Endothelial cell of umbilical vein (primary cell): ENCODE results near the gene BCAS3. TPM values are rescaled to one million over a fixed set of nuclear protein-coding genes. Genes with fewer than 3 reads are reported as not detected.

Experiments used
- BruUV-seq: library from RNA; stranded (reverse); fragments of 400-500 nt; replicated peaks from 2 replicates; lab custom pipeline; 2021; lab: Mats Ljungman, UMichigan
- CTCF ChIA-PET: fragments of 300-600, 350-600 bp; sonication (Branson Sonifier 250); formaldehyde crosslinking; loops from one replicate; lab custom pipeline; 2021; ENCODE audit warnings: antibody characterized with exemption, inconsistent platforms; lab: Charles Lee
- POLR2A ChIA-PET: fragments of 300-600, 350-600 bp; sonication (Branson Sonifier 250); formaldehyde crosslinking; loops from one replicate; lab custom pipeline; 2021; ENCODE audit warnings: antibody characterized with exemption, inconsistent platforms; lab: Charles Lee
- DNase-seq: peaks from one replicate; pipeline ENCODE4 v3.0.0-alpha.2; 2011; ENCODE audit warnings: low read depth, low spot score
- FAIRE-seq: peaks from 2 replicates; lab custom pipeline; 2011; peaks lifted over from hg19 to GRCh38; lab: Jason Lieb, UNC
- H2AFZ ChIP-seq: 2 replicates; pipeline ENCODE4 v1.6.0; 2012; ENCODE audit warnings: low read depth, low read length, control low read depth, inconsistent platforms
- H3K27ac ChIP-seq: 2 replicates; pipeline ENCODE4 v1.5.1; 2011; ENCODE audit warnings: low read depth, mild to moderate bottlenecking, control low read depth, low read length, moderate library complexity; ENCODE audit not compliant: insufficient read depth
- H3K27me3 ChIP-seq, 2 experiments: 2 replicates each; pipeline versions ENCODE4 v1.6.0 to v1.6.1; 2011; ENCODE audit warnings: low read length in 2 of 2, mixed read lengths in 1 of 2; ENCODE audit not compliant: control insufficient read depth in 2 of 2, insufficient read depth in 2 of 2
- H3K36me3 ChIP-seq, 2 experiments: 2 replicates in 1 of 2; 3 replicates in 1 of 2; pipeline ENCODE4 v1.5.1; 2011; ENCODE audit warnings: low read length in 2 of 2, mild to moderate bottlenecking in 1 of 2, moderate library complexity in 1 of 2; ENCODE audit not compliant: control insufficient read depth in 2 of 2, insufficient read depth in 2 of 2; ENCODE audit errors: extremely low read depth in 1 of 2
- H3K4me1 ChIP-seq: 3 replicates; pipeline ENCODE4 v1.5.1; 2011; ENCODE audit warnings: mild to moderate bottlenecking, low read length; ENCODE audit not compliant: control insufficient read depth, insufficient read depth; ENCODE audit errors: extremely low read depth
- H3K4me2 ChIP-seq: 2 replicates; pipeline ENCODE4 v1.6.1; 2011; ENCODE audit warnings: low read length, control low read depth, mixed read lengths; ENCODE audit not compliant: insufficient read depth
- H3K4me3 ChIP-seq, 3 experiments: fragments of 200-600 bp in 1 of 3; sonication (generic), shearing (Covaris generic) in 1 of 3; replicated peaks in 1 of 3; 2 replicates each; pipeline ENCODE4 v1.5.1; 2011 to 2016; ENCODE audit warnings: control low read depth in 3 of 3, low read length in 3 of 3, mild to moderate bottlenecking in 2 of 3, inconsistent platforms in 1 of 3, low read depth in 1 of 3, moderate library complexity in 1 of 3; ENCODE audit not compliant: insufficient read depth in 1 of 3
- H3K79me2 ChIP-seq: 2 replicates; pipeline ENCODE4 v1.6.0; 2012; ENCODE audit warnings: low read length, inconsistent platforms; ENCODE audit not compliant: control insufficient read depth, insufficient read depth
- H3K9ac ChIP-seq: replicated peaks from 2 replicates; pipeline ENCODE3; 2011; ENCODE audit warnings: low read length, control low read depth; ENCODE audit not compliant: insufficient read depth; ENCODE audit errors: extremely low read depth
- H3K9me1 ChIP-seq: replicated peaks from 3 replicates; pipeline ENCODE4 v1.6.0; 2011; ENCODE audit warnings: mild to moderate bottlenecking, low read length; ENCODE audit not compliant: control insufficient read depth, insufficient read depth; ENCODE audit errors: extremely low read depth
- H3K9me3 ChIP-seq: replicated peaks from 2 replicates; pipeline ENCODE4 v1.5.1; 2012; ENCODE audit warnings: low read length, inconsistent platforms; ENCODE audit not compliant: control insufficient read depth, insufficient read depth
- H4K20me1 ChIP-seq: replicated peaks from 2 replicates; pipeline ENCODE3; 2011; ENCODE audit warnings: mild to moderate bottlenecking, low read length; ENCODE audit not compliant: control insufficient read depth, insufficient read depth; ENCODE audit errors: extremely low read depth
- EZH2 ChIP-seq: IDR thresholded peaks from 2 replicates; pipeline ENCODE4 v1.6.1; 2012; ENCODE audit warnings: borderline replicate concordance, low read depth, mild to moderate bottlenecking, moderate library complexity, low read length, inconsistent platforms; ENCODE audit not compliant: severe bottlenecking
- FOS ChIP-seq: IDR thresholded peaks from 2 replicates; pipeline ENCODE4 v1.6.1; 2011; ENCODE audit warnings: mild to moderate bottlenecking, low read length, moderate library complexity, borderline replicate concordance; ENCODE audit not compliant: insufficient read depth
- GATA2 ChIP-seq: IDR thresholded peaks from 2 replicates; pipeline ENCODE4 v1.7.0; 2011; ENCODE audit warnings: low read depth, mild to moderate bottlenecking, moderate library complexity, mixed read lengths, low read length; ENCODE audit not compliant: insufficient read length, insufficient read depth
- JUN ChIP-seq: IDR thresholded peaks from 2 replicates; pipeline ENCODE4 v1.6.1; 2011; ENCODE audit warnings: borderline replicate concordance, low read depth; ENCODE audit not compliant: insufficient read length, insufficient read depth
- MYC ChIP-seq: IDR thresholded peaks from one replicate; pipeline ENCODE4 v1.6.1; 2011; ENCODE audit warnings: mild to moderate bottlenecking, low read depth, low read length
- POLR2A ChIP-seq: IDR thresholded peaks from 2 replicates; pipeline ENCODE4 v1.6.1; 2012; ENCODE audit warnings: low read depth, mild to moderate bottlenecking, control low read depth, low read length
- POLR2AphosphoS5 ChIP-seq: IDR thresholded peaks from 2 replicates; pipeline ENCODE4 v1.6.1; 2012; ENCODE audit warnings: low read depth, mild to moderate bottlenecking, control low read depth, low read length, moderate library complexity; ENCODE audit not compliant: insufficient read depth
- dilution Hi-C: fragments of 300-500 bp; cut with MboI; formaldehyde crosslinking; loops from one replicate; pipeline ENCODE4 v1.15.0; 2019; ENCODE audit warnings: low sequenced_read_pairs; ENCODE audit not compliant: extremely low pct_ligation_motif_present
- intact Hi-C: fragments of 100-400 bp; cut with micrococcal nuclease; formaldehyde crosslinking; loops from one replicate; pipeline ENCODE4 v1.10.0; 2022
- polyA plus RNA-seq, 4 experiments: library from polyadenylated mRNA; depleted of rRNA in 3 of 4; stranded (reverse) in 3 of 4; unstranded in 1 of 4; fragments of >200 nt; gene quantifications; 2 replicates each; pipeline versions ENCODE4 v1.2.1 to v1.2.3, GENCODE V29; 2011 to 2012; ENCODE audit warnings: missing spikeins in 1 of 4
- total RNA-seq: library from RNA; stranded (reverse); gene quantifications from 2 replicates; pipeline ENCODE4 v1.2.3, GENCODE V29; 2021
- TF ChIP-seq, protein P1 (sequence below), 2 donors: IDR thresholded peaks; 1 replicate in 1 of 2; 2 replicates in 1 of 2; pipeline ENCODE4 v1.5.1; 2011; ENCODE audit warnings: low read length in 2 of 2, mild to moderate bottlenecking in 2 of 2, moderate library complexity in 2 of 2, control low read depth in 1 of 2, inconsistent platforms in 1 of 2, low read depth in 1 of 2; ENCODE audit not compliant: insufficient read depth in 1 of 2; ENCODE audit errors: extremely low read depth in 1 of 2
- TF ChIP-seq, protein P2 (sequence below): IDR thresholded peaks from 2 replicates; pipeline ENCODE4 v1.6.1; 2011; ENCODE audit not compliant: insufficient read depth, insufficient read length

Gene BCAS3
- total and polyA plus RNA-seq, 2 donors (not counting 3 experiments of a cell fraction or from before 2014, with no cell fraction given), result 8.2 to 16.0 TPM

DNA sequence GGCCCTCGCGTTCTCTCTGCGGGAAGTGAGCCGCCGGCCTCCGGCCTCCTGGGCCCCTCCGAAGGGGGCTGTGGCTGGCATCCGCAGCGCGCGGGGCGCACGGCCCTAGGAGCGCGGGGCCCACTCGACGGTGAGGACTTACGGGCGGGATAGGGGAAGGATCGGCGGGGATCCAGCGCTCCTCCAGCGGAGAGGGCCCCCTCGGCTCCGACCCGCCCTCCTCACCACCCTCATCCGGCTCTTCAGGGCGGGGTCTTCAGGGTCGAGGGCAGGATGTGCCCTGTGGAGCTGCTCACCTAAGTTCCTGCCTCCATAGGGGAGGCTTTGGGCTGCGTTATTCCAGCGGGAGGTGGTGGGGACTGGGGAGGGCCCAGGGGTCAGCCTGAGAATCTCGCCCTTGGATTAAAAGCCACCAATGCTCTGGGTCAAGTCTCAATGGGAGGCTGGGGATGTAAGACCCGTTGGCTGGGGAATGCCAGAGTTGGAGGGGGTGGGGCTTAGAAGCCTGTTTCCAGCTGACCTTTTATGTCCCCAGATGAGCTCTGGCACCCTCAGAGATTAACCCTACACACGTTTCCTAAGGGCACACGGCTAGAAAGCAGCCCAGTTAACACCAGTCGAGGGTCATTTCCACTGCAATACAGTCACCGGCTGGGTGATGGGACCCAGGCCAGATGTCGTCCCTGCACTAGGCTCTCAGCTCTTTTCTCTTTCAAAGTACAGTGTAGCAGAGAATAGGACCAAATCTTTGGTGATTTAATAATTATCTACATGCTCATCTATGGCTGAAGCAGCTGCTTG, 735.4 kb downstream of the BCAS3 start:
- POLR2A ChIA-PET, result interaction anchor here (0.6 kb wide), 1 partner anchor 171 kb away, joined by 3 read pairs; no protein-coding TSS in a partner anchor

DNA sequence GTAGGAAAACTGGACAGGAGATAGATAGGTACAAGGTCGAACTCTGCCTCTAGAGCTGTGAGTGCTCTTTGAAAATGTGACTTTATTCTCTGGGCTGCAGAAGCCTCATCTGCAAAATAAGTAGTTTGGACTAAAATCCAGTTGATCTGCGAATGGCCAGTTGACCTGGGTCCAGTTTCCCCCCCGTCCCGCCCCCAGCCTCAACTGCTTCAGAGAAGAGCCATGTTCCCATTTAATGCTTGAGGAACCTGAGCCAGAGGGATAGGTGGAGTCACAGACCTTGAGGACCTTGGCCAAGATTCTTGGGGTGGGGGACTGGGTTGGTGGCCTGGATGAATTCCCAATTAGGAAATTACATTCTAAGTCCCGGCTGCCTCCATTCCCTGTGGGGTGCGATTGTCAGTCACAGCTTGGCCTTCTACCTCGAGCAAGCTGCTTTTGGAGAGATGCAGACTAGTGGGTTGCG, 736.0 kb downstream of the BCAS3 start:
- Histone ChIP-seq H3K4me1 (peaks cover 14% of the 10 kb centered on the region), H3K9me1 (no peaks in the 10 kb centered on the region), H3K9ac (no peak overlapping the region), H2AFZ (no peak overlapping the region), H3K9me3 (no peaks in the 10 kb centered on the region), H3K27me3 (peaks cover 21 to 23% of the 10 kb centered on the region in 2 experiments), H3K36me3 (no peaks in the 10 kb centered on the region), H3K79me2 (no peaks in the 10 kb centered on the region), H3K27ac (no peak overlapping the region), H4K20me1 (no peaks in the 10 kb centered on the region), H3K4me3 (no peak overlapping the region), H3K4me2 (no peak overlapping the region)
- intact Hi-C loops, result loop anchor here (2.0 kb wide), 3 partner anchors 39 to 223 kb away; partner anchors contain the start of gene TBX4
- FAIRE-seq (no peak), DNase-seq (no peak)
- no TSS peak for BruUV-seq
- no peak for TF ChIP-seq POLR2AphosphoS5
- no peak for TF ChIP-seq JUN
- TF ChIP-seq MYC, result no peak
- TF ChIP-seq GATA2, result no peak
- TF ChIP-seq, protein P1, sequence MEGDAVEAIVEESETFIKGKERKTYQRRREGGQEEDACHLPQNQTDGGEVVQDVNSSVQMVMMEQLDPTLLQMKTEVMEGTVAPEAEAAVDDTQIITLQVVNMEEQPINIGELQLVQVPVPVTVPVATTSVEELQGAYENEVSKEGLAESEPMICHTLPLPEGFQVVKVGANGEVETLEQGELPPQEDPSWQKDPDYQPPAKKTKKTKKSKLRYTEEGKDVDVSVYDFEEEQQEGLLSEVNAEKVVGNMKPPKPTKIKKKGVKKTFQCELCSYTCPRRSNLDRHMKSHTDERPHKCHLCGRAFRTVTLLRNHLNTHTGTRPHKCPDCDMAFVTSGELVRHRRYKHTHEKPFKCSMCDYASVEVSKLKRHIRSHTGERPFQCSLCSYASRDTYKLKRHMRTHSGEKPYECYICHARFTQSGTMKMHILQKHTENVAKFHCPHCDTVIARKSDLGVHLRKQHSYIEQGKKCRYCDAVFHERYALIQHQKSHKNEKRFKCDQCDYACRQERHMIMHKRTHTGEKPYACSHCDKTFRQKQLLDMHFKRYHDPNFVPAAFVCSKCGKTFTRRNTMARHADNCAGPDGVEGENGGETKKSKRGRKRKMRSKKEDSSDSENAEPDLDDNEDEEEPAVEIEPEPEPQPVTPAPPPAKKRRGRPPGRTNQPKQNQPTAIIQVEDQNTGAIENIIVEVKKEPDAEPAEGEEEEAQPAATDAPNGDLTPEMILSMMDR (IDR thresholded peaks at IDR 0.05; ENCODE audit: extremely low read depth in 1 of 2, insufficient read depth in 1 of 2, low read depth in 1 of 2, low read length in 2 of 2), result no peak
- no peak for TF ChIP-seq POLR2A
- TF ChIP-seq FOS, result no peak
- no peak for TF ChIP-seq EZH2
- TF ChIP-seq, protein P2, sequence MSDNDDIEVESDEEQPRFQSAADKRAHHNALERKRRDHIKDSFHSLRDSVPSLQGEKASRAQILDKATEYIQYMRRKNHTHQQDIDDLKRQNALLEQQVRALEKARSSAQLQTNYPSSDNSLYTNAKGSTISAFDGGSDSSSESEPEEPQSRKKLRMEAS, result no peak
- dilution Hi-C loops, result no loop called here
- POLR2A ChIA-PET, result no interaction called here
- CTCF ChIA-PET, result interaction anchor here (1.3 to 6.4 kb wide), 7 partner anchors 135 to 696 kb away, joined by 3 to 87 read pairs (median 47); no protein-coding TSS in a partner anchor

More for the DNA sequence above, 735.4 kb downstream of the BCAS3 start:
- H3K4me2 ChIP-seq, result peak overlapping the region; percentile 67
- TF ChIP-seq MYC (no peak), EZH2 (peak; percentile 34)
- no peaks in the 10 kb centered on the region for H3K9me1 ChIP-seq
- H3K36me3 ChIP-seq, result no peaks in the 10 kb centered on the region
- no peaks in the 10 kb centered on the region for H3K79me2 ChIP-seq
- intact Hi-C loops, result loop anchor here (1.0 to 2.0 kb wide), 8 partner anchors 138 to 693 kb away; no protein-coding TSS in a partner anchor
- H3K9me3 ChIP-seq, result no peaks in the 10 kb centered on the region
- CTCF ChIA-PET, result interaction anchor here (0.9 to 6.4 kb wide), 19 partner anchors 11 to 766 kb away, joined by 3 to 87 read pairs (median 9); no protein-coding TSS in a partner anchor
- H4K20me1 ChIP-seq, result no peaks in the 10 kb centered on the region
- DNase-seq (no peak), FAIRE-seq (no peak)
- no peak overlapping the region for H3K27ac ChIP-seq
- H2AFZ ChIP-seq, result peak overlapping the region; percentile 90
- BruUV-seq, result no TSS peak
- peak overlapping the region in 2 of 3 experiments; percentile 31 to 40 for H3K4me3 ChIP-seq
- H3K27me3 ChIP-seq, result peaks cover 27 to 29% of the 10 kb centered on the region in 2 experiments
- no peak overlapping the region for H3K9ac ChIP-seq
- dilution Hi-C loops, result no loop called here
- peaks cover 14% of the 10 kb centered on the region for H3K4me1 ChIP-seq
